Transverse colon (tissue), 4 donors: Measurements from ENCODE around the gene CATSPER3. TPM values are rescaled to one million over a fixed set of nuclear protein-coding genes. Genes with fewer than 3 reads are reported as not detected.

Experiments
- DNase-seq: peaks from one replicate; pipeline ENCODE4 v3.0.0-alpha.2; 2019
- H3K27ac ChIP-seq, 4 donors: fragments of 200-600 bp; sonication (generic); 2 replicates each; pipeline ENCODE4 v1.5.1; 2016 to 2018; ENCODE audit warnings: inconsistent platforms in 4 of 4
- H3K27me3 ChIP-seq: fragments of 200-600 bp; sonication (generic); 2 replicates; pipeline ENCODE4 v1.5.1; 2017; ENCODE audit warnings: inconsistent platforms
- H3K36me3 ChIP-seq, 4 donors: fragments of 200-600 bp; sonication (generic); 2 replicates each; pipeline ENCODE4 v1.5.1; 2017 to 2019; ENCODE audit warnings: inconsistent platforms in 4 of 4
- H3K4me1 ChIP-seq, 4 donors: fragments of 200-600 bp; sonication (generic); 2 replicates each; pipeline ENCODE4 v1.5.1; 2017 to 2020; ENCODE audit warnings: inconsistent platforms in 4 of 4
- H3K4me3 ChIP-seq, 4 donors: fragments of 200-600 bp; sonication (generic); 1 replicate in 1 of 4; 2 replicates in 3 of 4; pipeline versions ENCODE4 v1.5.1 to v1.6.1; 2017 to 2019; ENCODE audit warnings: inconsistent platforms in 4 of 4
- H3K9me3 ChIP-seq, 2 donors: fragments of 200-600 bp; sonication (generic); 2 replicates each; pipeline ENCODE4 v1.5.1; 2017 to 2019; ENCODE audit warnings: inconsistent platforms in 2 of 2
- EP300 ChIP-seq: sonication (generic); formaldehyde crosslinking; IDR thresholded peaks from one replicate; pipeline ENCODE4 v1.6.1; 2017; ENCODE audit warnings: antibody characterized with exemption, low read depth
- POLR2A ChIP-seq: fragments of 450-650 bp; IDR thresholded peaks from one replicate; pipeline ENCODE4 v1.6.1; 2016; ENCODE audit warnings: antibody characterized with exemption, mild to moderate bottlenecking, moderate library complexity
- POLR2AphosphoS5 ChIP-seq, 3 donors: sonication (generic); formaldehyde crosslinking; IDR thresholded peaks; one replicate each; pipeline ENCODE4 v1.6.1; 2016; ENCODE audit warnings: antibody characterized with exemption in 3 of 3
- WGBS, 2 donors: methylation state at CpG; one replicate each; pipeline ENCODE4 v1.1.5; 2018; ENCODE audit warnings: low coverage in 1 of 2; 5-methylcytosine and 5-hydroxymethylcytosine counted together
- in situ Hi-C, 4 donors: fragments of 200-750 bp; cut with MboI; loops; one replicate each; pipeline versions ENCODE4 v1.15.0 to v1.15.1; 2017; ENCODE audit warnings: low sequenced_read_pairs in 3 of 4, low pct_ligation_motif_present in 1 of 4, low pct_unique_long_range_greater_than_20kb in 1 of 4
- intact Hi-C: fragments of 100-400 bp; cut with DNase I; formaldehyde crosslinking; loops from one replicate; pipeline ENCODE4 v1.15.1; 2023; ENCODE audit warnings: low total_unique reads
- total RNA-seq, 4 donors: library from RNA; depleted of rRNA; stranded (reverse); fragments of >200 nt; gene quantifications; one replicate each; pipeline ENCODE4 v1.1.0, GENCODE V29; 2016
- TF ChIP-seq, protein P1 (sequence below), 5 experiments: fragments of 200-600 bp in 3 of 5; fragments of 450-650 bp in 2 of 5; sonication (generic) in 3 of 5; IDR thresholded peaks; 1 replicate in 2 of 5; 2 replicates in 3 of 5; pipeline ENCODE4 v1.5.1; 2016 to 2017; ENCODE audit warnings: antibody characterized with exemption in 5 of 5, inconsistent platforms in 3 of 5, mild to moderate bottlenecking in 2 of 5, moderate library complexity in 1 of 5

Gene CATSPER3
- total RNA-seq, 4 donors from 2014 or later: 0.32 to 4.1 (median 1.1) TPM; not detected in 1

DNA sequence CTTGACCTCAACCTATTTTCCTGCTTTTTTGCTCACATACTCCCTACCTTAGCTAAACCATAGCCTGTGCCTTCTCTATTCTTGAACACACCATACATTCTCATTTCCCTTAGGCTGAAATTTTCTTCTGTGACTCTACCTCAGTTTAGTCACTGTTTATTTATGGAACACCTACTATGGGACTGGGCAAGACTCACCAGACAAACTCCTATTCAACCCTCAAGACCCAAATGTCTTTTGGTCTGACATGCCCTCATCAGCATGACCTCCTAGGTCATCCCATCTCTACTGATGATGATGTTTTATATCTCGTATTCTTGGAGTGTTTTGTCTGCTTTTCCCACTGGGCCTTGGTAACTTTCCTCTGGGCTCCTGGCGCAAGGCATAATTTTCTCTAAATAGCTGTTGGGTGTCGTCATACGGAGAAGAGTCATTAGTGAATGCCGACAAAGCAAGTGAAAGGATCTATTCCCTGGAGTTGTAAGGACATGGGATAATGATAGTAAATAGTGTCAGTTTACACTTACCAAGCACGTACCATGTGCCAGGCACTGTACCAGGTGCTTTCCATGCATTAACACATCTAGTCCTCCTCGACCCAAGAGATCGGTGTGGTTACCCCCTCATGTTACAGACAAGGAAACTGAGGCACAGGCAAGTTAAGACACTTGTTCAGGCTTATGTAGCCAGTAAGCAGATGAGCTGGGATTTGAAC lies 88.8 kb downstream of the CATSPER3 start:
- TF ChIP-seq, protein P1, sequence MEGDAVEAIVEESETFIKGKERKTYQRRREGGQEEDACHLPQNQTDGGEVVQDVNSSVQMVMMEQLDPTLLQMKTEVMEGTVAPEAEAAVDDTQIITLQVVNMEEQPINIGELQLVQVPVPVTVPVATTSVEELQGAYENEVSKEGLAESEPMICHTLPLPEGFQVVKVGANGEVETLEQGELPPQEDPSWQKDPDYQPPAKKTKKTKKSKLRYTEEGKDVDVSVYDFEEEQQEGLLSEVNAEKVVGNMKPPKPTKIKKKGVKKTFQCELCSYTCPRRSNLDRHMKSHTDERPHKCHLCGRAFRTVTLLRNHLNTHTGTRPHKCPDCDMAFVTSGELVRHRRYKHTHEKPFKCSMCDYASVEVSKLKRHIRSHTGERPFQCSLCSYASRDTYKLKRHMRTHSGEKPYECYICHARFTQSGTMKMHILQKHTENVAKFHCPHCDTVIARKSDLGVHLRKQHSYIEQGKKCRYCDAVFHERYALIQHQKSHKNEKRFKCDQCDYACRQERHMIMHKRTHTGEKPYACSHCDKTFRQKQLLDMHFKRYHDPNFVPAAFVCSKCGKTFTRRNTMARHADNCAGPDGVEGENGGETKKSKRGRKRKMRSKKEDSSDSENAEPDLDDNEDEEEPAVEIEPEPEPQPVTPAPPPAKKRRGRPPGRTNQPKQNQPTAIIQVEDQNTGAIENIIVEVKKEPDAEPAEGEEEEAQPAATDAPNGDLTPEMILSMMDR (IDR thresholded peaks at IDR 0.05): no peak
- no peak for TF ChIP-seq EP300
- TF ChIP-seq POLR2AphosphoS5 (IDR thresholded peaks at IDR 0.05): no peak
- no peak for TF ChIP-seq POLR2A

GRCh38 chr5:135057233-135057632 lies 89.5 kb downstream of the CATSPER3 start:
- no peaks in the 10 kb centered on the region for H3K9me3 ChIP-seq
- TF ChIP-seq POLR2AphosphoS5 (IDR thresholded peaks at IDR 0.05): no peak
- TF ChIP-seq, protein P1 (IDR thresholded peaks at IDR 0.05): no peak
- no peak for TF ChIP-seq POLR2A
- TF ChIP-seq EP300: no peak
- no peak overlapping the region for H3K4me3 ChIP-seq
- no peak overlapping the region for H3K27ac ChIP-seq
- H3K36me3 ChIP-seq: no peaks in the 10 kb centered on the region
- intact Hi-C loops (no loop called here), in situ Hi-C loops (no loop called here)
- 67 to 79% methylated on average over 1 to 2 of the region's 2 CpGs for WGBS, 2 donors
- H3K4me1 ChIP-seq: peaks cover 0 to 4% (median 0%) of the 10 kb centered on the region in 4 donors
- DNase-seq: no peak
- H3K27me3 ChIP-seq: peaks cover 18% of the 10 kb centered on the region

More for the DNA sequence above, 88.8 kb downstream of the CATSPER3 start:
- intact Hi-C loops (no loop called here), in situ Hi-C loops (no loop called here)
- H3K4me3 ChIP-seq: no peak overlapping the region
- H3K9me3 ChIP-seq: no peaks in the 10 kb centered on the region
- no peak for DNase-seq
- WGBS, 2 donors: 71 to 88% methylated on average over 6 to 8 of the region's 8 CpGs
- H3K27me3 ChIP-seq: peaks cover 25% of the 10 kb centered on the region
- H3K4me1 ChIP-seq: peaks cover 0 to 4% (median 0%) of the 10 kb centered on the region in 4 donors
- H3K27ac ChIP-seq: no peak overlapping the region
- H3K36me3 ChIP-seq: no peaks in the 10 kb centered on the region

GRCh38 chr5:135058331-135058732 lies 90.6 kb downstream of the CATSPER3 start:
- Histone ChIP-seq H3K36me3 (no peaks in the 10 kb centered on the region), H3K4me1 (peaks cover 0 to 4% (median 0%) of the 10 kb centered on the region in 4 donors), H3K27me3 (peaks cover 7% of the 10 kb centered on the region), H3K4me3 (no peak overlapping the region), H3K27ac (no peak overlapping the region), H3K9me3 (no peaks in the 10 kb centered on the region)
- 85% methylated on average over 8 of the region's 8 CpGs; no CpG with 5 or more reads in 1 of the 2 donors for WGBS, 2 donors
- no peak for DNase-seq
- TF ChIP-seq EP300 (no peak), POLR2AphosphoS5 (IDR thresholded peaks at IDR 0.05) (no peak), POLR2A (no peak)
- TF ChIP-seq, protein P1 (IDR thresholded peaks at IDR 0.05): no peak
- in situ Hi-C loops: no loop called here
- intact Hi-C loops: no loop called here

DNA sequence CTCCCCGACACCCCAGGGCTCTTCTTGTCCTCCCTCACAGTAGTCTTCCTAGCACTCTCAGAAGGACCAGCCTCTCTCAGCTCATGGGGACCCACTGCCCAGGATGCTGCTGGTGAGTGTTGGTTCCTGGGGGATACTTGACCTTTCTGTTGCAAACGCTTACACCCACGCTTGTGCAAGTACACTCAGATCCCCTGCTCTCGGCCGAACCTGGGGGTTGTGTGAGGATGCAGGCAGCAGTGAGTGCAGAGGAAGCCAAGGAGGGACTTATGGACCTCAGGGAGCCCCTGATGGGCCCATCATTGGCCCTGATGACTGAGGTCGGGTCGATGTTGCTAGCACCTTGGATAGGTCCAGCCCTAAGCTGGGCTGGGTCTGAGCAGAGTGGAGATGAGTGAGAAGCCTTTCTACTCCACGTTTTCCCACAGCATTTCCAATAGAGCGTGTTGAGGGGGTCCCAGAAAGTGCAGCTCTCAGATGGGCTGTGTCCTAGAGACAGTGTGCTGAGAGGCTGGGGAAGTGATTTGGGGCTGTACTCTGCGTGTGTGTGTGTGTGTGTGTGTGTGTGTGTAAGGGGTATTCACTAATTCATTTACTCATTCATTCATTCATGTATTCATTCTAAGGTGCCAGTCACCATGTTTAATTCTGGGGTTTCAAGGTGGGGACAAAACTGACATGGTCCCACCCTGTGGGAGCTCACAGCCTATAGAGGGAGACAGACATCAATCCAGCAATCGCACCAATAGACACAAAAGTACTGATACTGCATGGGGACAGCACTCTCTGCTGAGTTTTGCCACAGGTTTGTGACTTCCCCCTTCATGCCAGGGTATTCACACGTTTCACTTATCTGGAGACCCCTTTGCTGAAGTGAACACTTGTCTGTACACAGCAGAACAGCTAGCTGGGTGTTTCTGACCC lies 91.6 kb downstream of the CATSPER3 start:
- whole genome bisulfite sequencing, 2 donors: 60 to 71% methylated on average over 1 to 12 of the region's 12 CpGs
- no peaks in the 10 kb centered on the region for H3K36me3 ChIP-seq
- peaks cover 0 to 4% (median 0%) of the 10 kb centered on the region in 4 donors for H3K4me1 ChIP-seq

More for the DNA sequence above, 91.6 kb downstream of the CATSPER3 start:
- H3K27me3 ChIP-seq: no peaks in the 10 kb centered on the region
- TF ChIP-seq, protein P1 (IDR thresholded peaks at IDR 0.05): no peak
- TF ChIP-seq EP300: no peak
- H3K9me3 ChIP-seq: no peaks in the 10 kb centered on the region
- no peak overlapping the region for H3K27ac ChIP-seq
- no peak overlapping the region for H3K4me3 ChIP-seq
- no peak for DNase-seq
- intact Hi-C loops: no loop called here
- in situ Hi-C loops: no loop called here
